HFF-Myc (cell line): ENCODE results near the gene STK11IP.
A peak's percentile ranks its signal among the peaks of the same experiment; 100 is the strongest.

ENCODE experiments used
- DNase-seq: peaks from one replicate; pipeline ENCODE4 v3.0.0-alpha.2; 2011; ENCODE audit warnings: low read depth; ENCODE audit errors: extremely low read depth
- H3K4me3 ChIP-seq: replicated peaks from 2 replicates; pipeline ENCODE4 v1.5.1; 2011; ENCODE audit warnings: low read depth, mild to moderate bottlenecking, control low read depth, low read length
- TF ChIP-seq, protein P1 (sequence below): IDR thresholded peaks from 2 replicates; pipeline ENCODE4 v1.5.1; 2012; ENCODE audit warnings: mild to moderate bottlenecking, low read depth, low read length, control low read depth; ENCODE audit errors: missing control alignments

STK11IP gene

DNA sequence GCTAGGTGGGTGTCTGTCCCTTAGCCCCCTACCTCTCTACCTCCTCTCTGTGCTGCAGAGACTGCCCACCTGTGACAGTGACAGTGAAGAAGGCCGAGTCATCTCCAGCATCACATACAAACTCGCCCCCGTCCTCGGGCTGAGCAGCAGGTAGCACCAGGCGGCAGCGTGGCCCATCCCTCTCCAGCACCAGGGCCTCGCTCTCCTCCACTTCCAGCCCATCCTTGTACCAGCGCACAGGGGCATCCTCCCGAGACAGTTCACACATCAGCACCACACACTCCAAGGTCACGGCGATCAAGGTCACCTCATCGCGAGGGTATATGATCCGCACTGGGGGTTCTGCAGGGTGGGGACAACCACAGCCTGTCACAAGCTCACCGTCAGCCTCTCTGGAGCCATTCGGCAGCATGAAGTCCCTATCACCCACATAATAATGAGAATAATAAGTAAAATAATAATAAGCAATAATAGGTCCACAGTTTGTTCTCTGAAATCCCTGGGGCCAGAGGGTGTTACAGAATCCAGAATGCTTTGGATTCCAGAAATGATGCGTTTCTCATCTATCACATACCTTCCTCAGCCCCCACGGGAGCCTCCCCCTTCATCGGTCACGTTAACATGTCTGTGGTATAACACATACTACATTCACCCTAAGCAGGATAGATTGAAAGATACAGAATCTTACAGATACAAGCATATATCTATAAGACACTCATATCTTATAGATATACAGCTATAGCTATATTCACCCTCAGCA, 38.3 kb upstream of the STK11IP start:
- TF ChIP-seq, protein P1, sequence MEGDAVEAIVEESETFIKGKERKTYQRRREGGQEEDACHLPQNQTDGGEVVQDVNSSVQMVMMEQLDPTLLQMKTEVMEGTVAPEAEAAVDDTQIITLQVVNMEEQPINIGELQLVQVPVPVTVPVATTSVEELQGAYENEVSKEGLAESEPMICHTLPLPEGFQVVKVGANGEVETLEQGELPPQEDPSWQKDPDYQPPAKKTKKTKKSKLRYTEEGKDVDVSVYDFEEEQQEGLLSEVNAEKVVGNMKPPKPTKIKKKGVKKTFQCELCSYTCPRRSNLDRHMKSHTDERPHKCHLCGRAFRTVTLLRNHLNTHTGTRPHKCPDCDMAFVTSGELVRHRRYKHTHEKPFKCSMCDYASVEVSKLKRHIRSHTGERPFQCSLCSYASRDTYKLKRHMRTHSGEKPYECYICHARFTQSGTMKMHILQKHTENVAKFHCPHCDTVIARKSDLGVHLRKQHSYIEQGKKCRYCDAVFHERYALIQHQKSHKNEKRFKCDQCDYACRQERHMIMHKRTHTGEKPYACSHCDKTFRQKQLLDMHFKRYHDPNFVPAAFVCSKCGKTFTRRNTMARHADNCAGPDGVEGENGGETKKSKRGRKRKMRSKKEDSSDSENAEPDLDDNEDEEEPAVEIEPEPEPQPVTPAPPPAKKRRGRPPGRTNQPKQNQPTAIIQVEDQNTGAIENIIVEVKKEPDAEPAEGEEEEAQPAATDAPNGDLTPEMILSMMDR: no peak
- no peak overlapping the region for H3K4me3 ChIP-seq
- no peak for DNase-seq

DNA sequence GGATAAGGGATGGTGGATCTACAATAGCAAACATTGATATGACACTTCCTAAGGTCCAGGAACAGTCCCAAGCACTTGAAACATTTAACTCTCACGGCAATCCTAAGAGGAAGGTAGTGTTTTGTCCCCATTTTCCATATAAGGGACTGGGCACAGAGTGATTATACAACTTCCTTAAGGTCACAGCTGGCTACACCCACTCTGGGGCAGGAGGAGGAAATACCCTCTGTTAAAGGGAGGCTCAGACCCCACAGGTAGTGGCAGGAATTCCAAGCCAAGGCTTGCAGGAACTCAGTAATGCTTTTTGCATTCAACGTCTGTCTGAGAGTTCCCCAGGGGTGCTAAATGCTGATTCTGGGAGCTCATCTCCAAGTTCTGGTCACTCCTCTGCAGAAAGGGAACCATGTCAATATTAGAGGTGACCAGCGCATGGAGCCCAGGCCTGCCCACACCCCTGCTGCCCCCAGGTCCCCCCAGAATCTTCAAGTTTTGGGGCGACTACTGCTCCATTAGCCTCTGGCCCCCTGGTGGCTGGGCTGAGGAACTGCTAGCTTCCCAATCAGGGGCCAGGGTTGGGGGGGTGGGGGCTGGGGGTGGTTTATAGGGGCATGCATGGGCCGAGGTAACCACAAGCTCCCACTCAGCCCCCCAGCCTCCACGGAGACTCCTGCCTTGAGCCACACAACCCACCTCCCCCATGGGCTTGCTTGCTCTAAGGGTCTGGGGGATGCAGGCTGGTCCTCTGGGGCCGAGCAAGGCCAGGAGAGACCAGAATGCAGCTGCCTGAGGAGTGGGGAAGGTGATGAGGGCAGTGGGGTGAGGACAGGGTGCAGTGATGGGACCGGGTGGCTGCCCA, 37.4 kb upstream of the STK11IP start:
- H3K4me3 ChIP-seq: no peak overlapping the region
- DNase-seq: no peak
- TF ChIP-seq, protein P1: peak; percentile 62

DNA sequence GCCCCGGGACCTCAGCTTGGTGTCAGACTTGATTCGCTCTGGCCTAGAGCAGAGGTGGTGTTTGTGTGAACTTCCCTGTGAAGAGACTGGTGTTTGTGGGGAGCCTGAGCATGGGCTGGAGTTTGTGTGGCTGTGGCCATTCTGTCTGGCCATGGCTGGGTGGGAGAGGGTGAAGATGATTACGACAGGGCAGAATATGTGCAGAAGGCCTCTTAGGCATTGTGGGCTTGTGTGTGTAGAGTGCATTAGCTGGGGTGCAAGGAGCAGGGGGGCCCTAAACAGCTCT, 36.8 kb upstream of the STK11IP start:
- DNase-seq: no peak
- TF ChIP-seq, protein P1: no peak
- no peak overlapping the region for H3K4me3 ChIP-seq

DNA sequence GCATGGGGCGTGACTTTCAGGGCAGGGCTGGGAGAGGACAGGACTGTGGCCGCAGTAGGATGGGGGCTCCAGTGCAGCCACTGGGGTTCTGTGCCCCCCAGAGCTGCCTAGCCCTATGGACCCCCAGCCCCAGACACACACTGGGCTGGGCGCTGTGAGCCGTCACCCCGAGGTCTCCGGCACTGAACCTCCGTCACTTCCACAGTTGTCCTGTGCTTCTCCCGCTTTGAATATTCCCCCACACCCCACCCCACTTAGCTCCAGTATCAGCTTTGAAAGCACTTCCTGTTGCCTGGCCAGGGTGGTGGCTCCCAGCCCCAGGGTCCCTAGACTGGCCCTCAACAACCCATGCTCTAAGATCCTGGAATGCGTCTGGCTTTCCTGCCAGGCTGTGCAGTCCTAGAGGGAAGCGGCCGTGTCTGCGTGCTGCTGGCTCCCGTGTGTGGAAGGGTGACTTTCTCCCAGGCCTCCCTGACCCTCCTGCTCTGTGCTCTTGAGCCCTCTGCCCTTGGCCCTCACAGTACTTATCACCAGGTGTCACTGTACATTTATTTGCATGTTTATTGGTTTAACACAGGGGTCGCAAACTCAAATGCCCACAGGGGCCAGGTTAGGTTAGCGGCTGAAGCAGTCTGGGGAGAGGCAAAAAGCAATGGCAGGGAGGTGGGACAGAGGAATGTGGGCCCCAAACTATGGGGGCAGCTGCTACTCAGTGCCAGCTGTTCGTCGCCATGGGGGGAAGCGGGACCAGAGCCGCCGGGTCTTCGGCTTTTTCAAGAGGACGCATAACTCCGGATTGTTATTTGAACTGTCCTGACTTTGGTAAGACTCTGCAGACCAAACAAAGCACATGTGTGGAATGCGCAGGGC, 36.2 kb upstream of the STK11IP start:
- H3K4me3 ChIP-seq: no peak overlapping the region
- DNase-seq: no peak
- TF ChIP-seq, protein P1: no peak

DNA sequence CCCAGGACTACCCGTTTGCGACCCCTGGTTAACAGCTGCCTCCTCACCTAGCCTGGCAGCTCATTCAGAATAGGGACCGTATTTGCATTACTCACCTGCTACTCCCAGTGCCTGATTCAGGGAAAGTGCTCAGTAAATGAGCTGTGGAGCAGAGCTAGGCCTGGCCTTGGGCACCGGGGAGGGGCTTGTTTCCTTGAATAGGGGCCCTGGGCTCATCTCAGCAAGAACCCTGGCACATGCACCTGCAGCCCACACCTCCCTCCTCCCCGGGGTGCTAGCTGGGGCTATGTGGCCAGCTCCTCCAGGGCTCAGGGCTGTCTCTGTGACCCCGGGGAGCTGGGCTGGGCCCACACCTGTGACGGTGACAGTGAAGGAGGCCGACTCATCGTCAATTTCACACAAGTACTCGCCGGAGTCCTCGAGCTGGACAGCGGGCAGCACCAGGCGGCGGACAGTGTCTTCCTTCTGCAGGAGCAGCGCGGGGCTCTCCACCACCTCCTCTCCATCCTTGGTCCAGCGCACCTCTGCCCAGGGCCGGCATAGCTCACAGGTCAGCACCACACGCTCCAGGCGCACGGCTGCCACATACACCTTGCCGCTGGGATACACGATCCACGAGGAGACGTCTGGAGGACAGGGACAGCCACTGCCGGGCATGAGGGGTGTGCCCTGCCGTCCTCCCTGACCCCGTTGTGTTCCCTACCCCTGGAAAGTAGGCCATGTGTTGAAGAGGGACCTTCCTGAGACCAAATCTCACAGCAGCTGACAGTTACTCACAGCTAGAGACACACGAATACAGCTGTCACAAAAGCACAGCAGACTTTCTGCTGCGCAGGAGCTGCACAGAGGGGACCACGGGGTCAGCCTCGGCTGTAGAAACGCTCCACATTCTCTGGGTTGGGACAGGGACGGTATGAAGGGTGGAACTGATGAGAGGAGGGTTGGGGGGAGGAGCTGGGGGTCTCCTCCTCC, 35.3 kb upstream of the STK11IP start:
- no peak for DNase-seq
- no peak overlapping the region for H3K4me3 ChIP-seq
- TF ChIP-seq, protein P1: no peak
